ENCODE data around the gene TEAD1.

DNA sequence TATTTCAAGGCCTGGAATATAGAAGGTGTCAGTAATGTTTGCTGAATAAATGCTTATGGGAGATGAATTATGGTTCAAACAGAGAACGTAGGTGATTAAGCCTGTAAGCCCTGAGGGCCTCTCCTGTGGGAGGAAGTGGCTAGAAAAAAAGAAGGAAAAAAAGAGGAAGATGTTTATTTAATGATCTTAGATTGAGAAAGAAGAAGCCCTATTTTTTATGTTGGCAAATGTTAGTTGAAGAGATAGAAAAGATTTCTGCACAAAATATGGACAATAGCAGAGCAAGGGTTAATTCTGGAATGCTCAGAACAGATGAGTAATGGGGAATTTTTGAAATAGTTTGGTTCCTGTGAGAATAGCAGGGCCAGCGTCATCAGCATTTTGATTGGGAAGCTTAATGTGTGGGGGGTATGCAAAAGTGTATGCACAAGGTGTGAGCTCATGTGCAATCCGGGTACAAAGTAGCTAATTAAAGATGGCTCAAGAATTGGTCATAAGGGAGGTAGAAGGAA lies 95.7 kb downstream of the TEAD1 start:
- TF ChIP-seq, protein P1, sequence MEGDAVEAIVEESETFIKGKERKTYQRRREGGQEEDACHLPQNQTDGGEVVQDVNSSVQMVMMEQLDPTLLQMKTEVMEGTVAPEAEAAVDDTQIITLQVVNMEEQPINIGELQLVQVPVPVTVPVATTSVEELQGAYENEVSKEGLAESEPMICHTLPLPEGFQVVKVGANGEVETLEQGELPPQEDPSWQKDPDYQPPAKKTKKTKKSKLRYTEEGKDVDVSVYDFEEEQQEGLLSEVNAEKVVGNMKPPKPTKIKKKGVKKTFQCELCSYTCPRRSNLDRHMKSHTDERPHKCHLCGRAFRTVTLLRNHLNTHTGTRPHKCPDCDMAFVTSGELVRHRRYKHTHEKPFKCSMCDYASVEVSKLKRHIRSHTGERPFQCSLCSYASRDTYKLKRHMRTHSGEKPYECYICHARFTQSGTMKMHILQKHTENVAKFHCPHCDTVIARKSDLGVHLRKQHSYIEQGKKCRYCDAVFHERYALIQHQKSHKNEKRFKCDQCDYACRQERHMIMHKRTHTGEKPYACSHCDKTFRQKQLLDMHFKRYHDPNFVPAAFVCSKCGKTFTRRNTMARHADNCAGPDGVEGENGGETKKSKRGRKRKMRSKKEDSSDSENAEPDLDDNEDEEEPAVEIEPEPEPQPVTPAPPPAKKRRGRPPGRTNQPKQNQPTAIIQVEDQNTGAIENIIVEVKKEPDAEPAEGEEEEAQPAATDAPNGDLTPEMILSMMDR (IDR thresholded peaks at IDR 0.05) = no peak
- no peak for TF ChIP-seq ZFX (IDR thresholded peaks at IDR 0.05; ENCODE audit: borderline replicate concordance)

Measured in 22Rv1 (cell line).